Purkinje cell (primary cell): ENCODE data around the gene CCDC71L. TPM values are rescaled to one million over a fixed set of nuclear protein-coding genes. Genes with fewer than 3 reads are reported as not detected.

Experiments used
- polyA plus RNA-seq: library from polyadenylated mRNA; unstranded; fragments of >200 nt; fragmentation: Nextera tagmentation; gene quantifications from 2 replicates; pipeline ENCODE4 v1.2.1, GENCODE V29; 2014

CCDC71L gene
- 0.22 TPM in 1 of 2 replicates, not detected in the other for polyA plus RNA-seq

DNA sequence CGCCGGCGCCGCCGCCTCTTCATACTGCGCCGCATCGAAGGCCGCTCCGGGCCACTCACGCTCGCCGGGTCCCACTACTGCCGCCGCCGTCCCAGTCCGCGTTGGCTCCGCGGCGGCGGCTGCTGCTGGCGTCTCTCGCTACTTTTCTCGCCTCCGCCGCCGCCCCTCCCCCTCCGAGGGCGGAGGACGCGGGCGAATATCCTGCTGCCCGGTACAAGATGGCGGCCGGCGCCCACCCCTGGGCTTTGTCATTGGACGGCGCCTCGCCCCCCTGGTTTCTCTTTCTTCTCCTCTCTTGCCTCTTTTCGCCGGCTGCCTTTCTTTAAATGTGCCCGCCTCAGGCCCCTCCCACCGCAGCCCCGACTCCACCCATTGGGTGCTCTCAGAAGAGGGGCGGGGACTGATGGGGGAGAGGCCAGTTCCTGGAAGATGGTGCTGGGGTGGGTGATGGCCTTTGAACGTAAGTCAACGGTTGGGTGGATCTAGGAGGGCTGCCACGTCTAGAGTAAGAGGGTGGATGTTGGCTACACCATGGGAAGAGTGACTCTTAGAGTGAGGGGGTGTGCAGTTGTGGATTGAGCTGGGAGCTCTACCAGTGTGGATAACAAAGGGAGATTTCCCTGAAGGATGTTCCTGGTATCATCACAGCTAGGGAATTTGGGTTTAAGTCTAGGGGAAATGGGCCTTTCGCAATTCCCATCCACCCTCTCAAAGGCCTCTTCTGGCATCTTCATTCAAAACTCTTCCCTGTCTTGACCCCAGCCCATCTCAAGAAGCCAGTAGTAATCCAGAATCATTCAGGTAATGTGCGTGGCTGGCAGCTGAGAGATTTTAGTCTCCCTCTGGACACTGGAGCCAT lies at the start of gene CCDC71L:
Gene CCDC71L, minus strand, starts transcription at position 297 of the 859 bp plus-strand sequence. Its CDS starts 262 bp downstream, at position 35.

Other genes with a start within 250 kb of the CCDC71L start
- gene PIK3CG, start 204.1 kb upstream of the CCDC71L start, polyA plus RNA-seq = not detected in 2 replicates